GM19351 (cell line): ENCODE data around the gene ZNF41.

Source experiments
- ATAC-seq: cut with Tn5 transposase; IDR thresholded peaks from one replicate; pipeline ENCODE4 v1.9.1; 2021; ENCODE audit warnings: mild to moderate bottlenecking, moderate library complexity; ENCODE audit not compliant: unreplicated experiment

ZNF41 gene

GRCh38 chrX:47413179-47413594 lies 69.8 kb downstream of the ZNF41 start:
- no peak for ATAC-seq
